Measurements from ENCODE around the gene GLYATL1B. TPM values are rescaled to one million over a fixed set of nuclear protein-coding genes. Genes with fewer than 3 reads are reported as not detected.
"Not testable (repeated sequence)": the region's sequence is repeated elsewhere in the genome, so short reads cannot be mapped to it uniquely, and the experiment has no call there.

GLYATL1B gene
- polyA plus RNA-seq, 2 of the 4 experiments (the other 2 are of a cell fraction) = not detected

DNA sequence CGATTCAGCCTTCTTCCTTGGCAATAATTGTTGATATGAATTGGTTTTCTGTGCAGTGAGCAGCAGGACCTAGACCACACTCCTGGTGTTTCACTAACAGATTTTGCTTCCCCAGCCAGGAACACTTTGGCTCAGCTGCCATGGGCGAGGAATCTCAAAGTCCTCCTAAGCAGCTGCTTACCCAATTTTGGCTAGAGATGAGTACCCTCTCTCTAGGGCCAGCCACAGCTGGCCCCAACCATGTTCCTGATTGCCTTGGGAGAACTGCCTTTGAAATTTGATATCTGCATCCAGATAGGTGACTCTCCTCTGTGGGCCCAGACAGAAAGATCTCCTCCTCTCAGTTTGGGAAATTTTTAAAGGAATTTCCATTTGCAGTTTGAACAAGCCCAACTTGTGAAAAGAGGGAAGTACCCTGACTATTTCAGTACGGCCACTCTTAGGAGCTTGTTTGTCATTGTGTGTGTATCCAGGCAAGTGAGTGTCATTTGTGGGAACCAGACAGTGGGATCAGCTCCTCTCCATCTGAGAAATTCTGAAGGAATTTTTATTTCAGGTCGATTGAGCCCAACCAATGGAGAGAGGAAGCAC is 4.6 kb upstream of the GLYATL1B start:
- 4% methylated on average over 4 of the region's 4 CpGs for WGBS (ENCODE audit: missing lambda C conversion rate)

DNA sequence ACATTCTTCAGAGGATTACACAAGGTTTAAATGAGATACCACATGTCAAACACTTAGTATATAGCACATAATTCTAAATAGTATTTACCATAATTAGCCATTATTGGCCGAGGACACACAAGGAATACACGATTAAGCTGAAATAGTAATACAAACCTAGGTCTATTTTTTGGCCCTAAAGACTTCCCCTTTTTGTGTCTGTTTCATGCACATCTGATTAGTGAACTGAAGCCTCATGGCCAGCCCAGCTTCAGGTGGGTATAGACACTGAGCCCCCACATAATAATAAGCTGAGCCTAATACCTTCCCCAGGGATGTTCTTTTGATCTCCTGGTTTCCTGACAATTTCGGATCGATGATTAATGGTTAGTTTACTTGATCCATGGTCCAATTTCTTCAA is 2.1 kb downstream of the GLYATL1B start:
- no peak for TF ChIP-seq GATA3 (IDR thresholded peaks at IDR 0.05; ENCODE audit: borderline replicate concordance)
- TF ChIP-seq ZNF302 (CRISPR knock-in tag; IDR thresholded peaks at IDR 0.05) = no peak
- no peak for ATAC-seq
- no peak for DNase-seq (ENCODE audit: low read depth in 1 of 2, low spot score in 1 of 2)
- 2% methylated on average over 4 of the region's 4 CpGs for WGBS (ENCODE audit: missing lambda C conversion rate)
- ChIA-PET CTCF (interaction anchor here (1.3 to 1.4 kb wide), 2 partner anchors 9 to 70 kb away, joined by 3 read pairs; no protein-coding TSS in a partner anchor), POLR2A (no interaction called here)
- H3K4me2 ChIP-seq = no peak overlapping the region
- H3K4me1 ChIP-seq = no peaks in the 10 kb centered on the region
- no peak for FAIRE-seq
- no peaks in the 10 kb centered on the region for H3K9me3 ChIP-seq
- H3K27ac ChIP-seq = no peak overlapping the region
- H3K4me3 ChIP-seq = no peak overlapping the region

More for the DNA sequence above, 4.6 kb upstream of the GLYATL1B start:
- DNase-seq (ENCODE audit: low read depth in 1 of 2, low spot score in 1 of 2); ATAC-seq; H3K4me1 ChIP-seq; H3K4me3 ChIP-seq; FAIRE-seq; H3K9me3 ChIP-seq; H3K27ac ChIP-seq; H3K4me2 ChIP-seq; POLR2A ChIA-PET: not testable (repeated sequence)
- CTCF ChIA-PET = interaction anchor here (0.9 to 1.3 kb wide), 2 partner anchors 77 to 513 kb away, joined by 3 to 4 read pairs; no protein-coding TSS in a partner anchor

DNA sequence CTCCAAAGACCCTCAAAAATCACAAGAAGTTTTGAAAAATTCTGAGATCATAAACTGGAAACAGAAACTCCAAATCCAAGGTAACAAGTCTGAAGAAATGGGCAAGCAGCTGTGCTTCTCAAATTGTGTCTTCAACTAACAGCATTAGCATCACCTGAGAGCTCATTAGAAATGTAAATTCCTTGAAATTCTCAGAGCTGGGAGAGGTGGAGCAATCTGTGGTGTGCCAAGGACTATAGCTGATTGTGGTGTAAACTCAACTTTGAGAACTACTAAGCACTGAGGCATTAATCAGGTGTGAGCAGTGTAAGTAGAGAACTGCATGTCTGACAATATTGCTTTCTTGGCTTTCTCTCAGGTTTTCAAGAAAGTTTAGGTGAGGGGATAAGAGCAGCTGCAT is 7.5 kb downstream of the GLYATL1B start:
- FAIRE-seq; CTCF ChIA-PET; H3K9me3 ChIP-seq; H3K4me1 ChIP-seq; POLR2A ChIA-PET; H3K4me2 ChIP-seq; H3K27ac ChIP-seq; ATAC-seq; DNase-seq (ENCODE audit: low read depth in 1 of 2, low spot score in 1 of 2); H3K4me3 ChIP-seq: not testable (repeated sequence)

DNA sequence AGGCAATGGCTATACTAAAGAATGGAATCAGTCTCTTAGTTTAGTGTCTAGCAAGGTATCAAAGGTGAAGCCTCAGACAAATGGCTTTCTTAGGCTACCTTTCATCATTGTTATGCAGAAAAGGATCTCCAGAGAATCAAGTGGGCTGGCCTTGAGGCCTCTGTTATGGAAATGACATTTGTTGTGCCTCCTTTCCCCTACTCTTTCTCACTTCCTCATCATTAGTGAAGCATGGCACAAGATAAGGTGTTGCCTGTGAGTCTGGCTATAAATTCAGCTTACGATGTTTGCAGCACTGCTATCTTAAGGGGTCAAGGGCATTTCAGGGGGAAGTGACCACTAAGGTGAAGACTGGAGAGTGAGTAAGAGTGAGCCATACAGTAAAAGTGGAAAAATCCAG is 9.1 kb downstream of the GLYATL1B start:
- ATAC-seq = not testable (repeated sequence)
- CTCF ChIA-PET = interaction anchor here (4.1 kb wide), 1 partner anchor 41 kb away, joined by 25 read pairs; no protein-coding TSS in a partner anchor

DNA sequence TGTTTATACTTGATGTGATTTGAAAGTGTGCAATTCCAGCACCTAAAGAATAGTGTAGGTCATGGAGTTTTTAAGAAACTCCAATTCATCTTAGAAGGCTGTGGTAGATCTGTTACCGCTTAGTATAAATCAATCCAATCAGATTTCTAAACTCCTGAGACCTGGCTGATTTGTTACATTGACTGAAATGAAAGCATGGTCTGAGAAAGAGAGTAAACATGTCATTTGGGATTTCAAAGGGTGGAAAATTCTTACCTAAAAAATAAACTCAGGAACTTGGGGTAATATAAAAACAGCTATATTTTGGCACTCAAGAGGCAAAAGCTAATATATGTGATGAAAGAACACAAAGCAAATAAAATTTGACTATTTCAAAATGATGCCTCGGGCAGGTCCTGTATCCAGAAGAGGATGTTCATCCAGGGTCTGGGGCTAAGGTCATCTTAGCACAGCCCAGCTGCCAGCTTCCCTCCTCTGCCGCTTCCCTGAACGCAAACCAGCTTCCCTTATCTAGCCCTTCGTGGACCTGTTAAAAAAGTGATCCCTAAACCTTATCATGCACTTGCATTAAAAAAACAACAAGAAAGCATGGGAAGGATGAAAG is 10.0 kb downstream of the GLYATL1B start:
- POLR2A ChIA-PET; H3K9me3 ChIP-seq; H3K27ac ChIP-seq; DNase-seq (ENCODE audit: low read depth in 1 of 2, low spot score in 1 of 2); H3K4me3 ChIP-seq; H3K4me2 ChIP-seq; FAIRE-seq; H3K4me1 ChIP-seq; ATAC-seq: not testable (repeated sequence)
- CTCF ChIA-PET = interaction anchor here (0.6 to 4.1 kb wide), 7 partner anchors 10 to 1076 kb away, joined by 3 to 25 read pairs (median 3); no protein-coding TSS in a partner anchor
- whole genome bisulfite sequencing (ENCODE audit: missing lambda C conversion rate) = 41% methylated on average over 5 of the region's 5 CpGs

More for the DNA sequence above, 9.1 kb downstream of the GLYATL1B start:
- H3K4me1 ChIP-seq; H3K4me2 ChIP-seq; H3K27ac ChIP-seq; FAIRE-seq; DNase-seq (ENCODE audit: low read depth in 1 of 2, low spot score in 1 of 2); H3K9me3 ChIP-seq; H3K4me3 ChIP-seq; POLR2A ChIA-PET: not testable (repeated sequence)
- whole genome bisulfite sequencing (ENCODE audit: missing lambda C conversion rate) = 79% methylated on average over 1 of the region's 1 CpG

DNA sequence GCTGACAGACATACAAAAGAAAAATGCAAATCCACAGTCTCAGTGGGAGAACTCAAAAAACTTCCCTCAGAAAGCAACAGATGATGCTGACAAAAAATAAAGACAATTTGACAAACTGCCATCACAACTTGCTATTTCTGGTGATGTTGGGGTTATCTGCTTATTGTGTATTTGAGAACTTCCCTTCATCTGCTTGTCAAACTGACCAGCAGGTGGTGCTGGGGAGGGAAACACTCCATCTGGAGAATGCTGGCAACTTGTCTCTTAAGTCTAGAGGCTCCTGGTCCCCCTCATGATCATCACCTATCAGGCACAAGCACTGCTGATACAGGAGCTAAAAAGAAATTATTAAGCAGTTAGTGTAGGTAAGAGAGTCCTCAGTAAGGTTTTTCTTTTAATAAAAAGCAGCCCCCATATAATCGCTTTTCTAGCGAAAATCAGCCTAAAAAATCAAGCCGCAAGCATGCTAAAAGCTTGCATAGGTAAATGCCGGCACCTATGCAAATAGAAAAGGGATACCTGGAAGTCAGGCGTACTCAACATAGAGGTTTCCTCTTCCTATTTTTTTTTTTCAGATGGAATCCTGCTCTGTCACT is 11.1 kb downstream of the GLYATL1B start:
- Histone ChIP-seq H3K4me1 (peaks cover 4% of the 10 kb centered on the region; the same call in 1 of the 3 replicates), H3K4me3 (no peak overlapping the region), H3K9me3 (no peaks in the 10 kb centered on the region), H3K27ac (no peak overlapping the region), H3K4me2 (no peak overlapping the region)
- ChIA-PET POLR2A (no interaction called here), CTCF (interaction anchor here (0.7 to 4.1 kb wide), 12 partner anchors 9 to 61 kb away, joined by 3 to 25 read pairs (median 4); partner anchors contain the start of genes FAM111B and GLYATL1B)
- no peak for FAIRE-seq
- ATAC-seq = peak; percentile 63 to 87; a peak in 4 of 6 replicates
- 62% methylated on average over 5 of the region's 5 CpGs for WGBS (ENCODE audit: missing lambda C conversion rate)
- TF ChIP-seq, protein P1, sequence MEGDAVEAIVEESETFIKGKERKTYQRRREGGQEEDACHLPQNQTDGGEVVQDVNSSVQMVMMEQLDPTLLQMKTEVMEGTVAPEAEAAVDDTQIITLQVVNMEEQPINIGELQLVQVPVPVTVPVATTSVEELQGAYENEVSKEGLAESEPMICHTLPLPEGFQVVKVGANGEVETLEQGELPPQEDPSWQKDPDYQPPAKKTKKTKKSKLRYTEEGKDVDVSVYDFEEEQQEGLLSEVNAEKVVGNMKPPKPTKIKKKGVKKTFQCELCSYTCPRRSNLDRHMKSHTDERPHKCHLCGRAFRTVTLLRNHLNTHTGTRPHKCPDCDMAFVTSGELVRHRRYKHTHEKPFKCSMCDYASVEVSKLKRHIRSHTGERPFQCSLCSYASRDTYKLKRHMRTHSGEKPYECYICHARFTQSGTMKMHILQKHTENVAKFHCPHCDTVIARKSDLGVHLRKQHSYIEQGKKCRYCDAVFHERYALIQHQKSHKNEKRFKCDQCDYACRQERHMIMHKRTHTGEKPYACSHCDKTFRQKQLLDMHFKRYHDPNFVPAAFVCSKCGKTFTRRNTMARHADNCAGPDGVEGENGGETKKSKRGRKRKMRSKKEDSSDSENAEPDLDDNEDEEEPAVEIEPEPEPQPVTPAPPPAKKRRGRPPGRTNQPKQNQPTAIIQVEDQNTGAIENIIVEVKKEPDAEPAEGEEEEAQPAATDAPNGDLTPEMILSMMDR (IDR thresholded peaks at IDR 0.05) = peak; percentile 53
- TF ChIP-seq SMC3 (IDR thresholded peaks at IDR 0.05) (peak; percentile 53), RAD21 (conservative IDR thresholded peaks at IDR 0.05 in 1 of 2, IDR thresholded peaks at IDR 0.05 in 1 of 2) (peak; percentile 23 to 46; a peak in 3 of 5 replicates), RFX5 (IDR thresholded peaks at IDR 0.05) (no peak)
- peak in 1 of 2 experiments; percentile 72 for DNase-seq (ENCODE audit: low read depth in 1 of 2, low spot score in 1 of 2)

DNA sequence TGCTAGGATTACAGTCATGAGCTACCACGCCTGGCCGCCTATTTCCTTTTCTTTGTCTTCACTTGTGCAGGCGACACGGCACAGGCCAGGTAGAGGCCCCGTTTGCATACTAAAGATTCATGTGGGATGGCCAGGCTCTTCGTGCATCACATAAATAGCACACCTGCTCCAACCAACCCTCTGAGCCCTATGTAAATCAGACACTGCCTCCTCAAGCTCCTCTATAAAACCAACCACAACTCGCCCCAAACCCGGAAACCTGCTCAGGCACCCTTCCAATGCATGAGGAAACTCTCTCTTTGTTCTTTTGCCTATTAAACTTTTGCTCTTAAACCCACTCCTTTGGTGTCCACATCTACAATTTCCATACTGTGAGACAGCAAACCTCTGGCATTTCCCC is 11.8 kb downstream of the GLYATL1B start:
- POLR2A ChIA-PET; FAIRE-seq; ATAC-seq; H3K27ac ChIP-seq; DNase-seq (ENCODE audit: low read depth in 1 of 2, low spot score in 1 of 2); H3K9me3 ChIP-seq; H3K4me2 ChIP-seq; H3K4me3 ChIP-seq; H3K4me1 ChIP-seq: not testable (repeated sequence)
- WGBS (ENCODE audit: missing lambda C conversion rate) = 42% methylated on average over 8 of the region's 8 CpGs
- CTCF ChIA-PET = interaction anchor here (0.7 to 4.1 kb wide), 10 partner anchors 8 to 60 kb away, joined by 3 to 25 read pairs (median 4); partner anchors contain the start of genes FAM111B and GLYATL1B
